Left hindlimb (tissue), 1 donor: ENCODE measurements around the gene EFCAB8.

ENCODE experiments used
- DNase-seq: peaks from one replicate; pipeline ENCODE4 v3.0.0-alpha.2; 2018

The EFCAB8 gene, protein sequence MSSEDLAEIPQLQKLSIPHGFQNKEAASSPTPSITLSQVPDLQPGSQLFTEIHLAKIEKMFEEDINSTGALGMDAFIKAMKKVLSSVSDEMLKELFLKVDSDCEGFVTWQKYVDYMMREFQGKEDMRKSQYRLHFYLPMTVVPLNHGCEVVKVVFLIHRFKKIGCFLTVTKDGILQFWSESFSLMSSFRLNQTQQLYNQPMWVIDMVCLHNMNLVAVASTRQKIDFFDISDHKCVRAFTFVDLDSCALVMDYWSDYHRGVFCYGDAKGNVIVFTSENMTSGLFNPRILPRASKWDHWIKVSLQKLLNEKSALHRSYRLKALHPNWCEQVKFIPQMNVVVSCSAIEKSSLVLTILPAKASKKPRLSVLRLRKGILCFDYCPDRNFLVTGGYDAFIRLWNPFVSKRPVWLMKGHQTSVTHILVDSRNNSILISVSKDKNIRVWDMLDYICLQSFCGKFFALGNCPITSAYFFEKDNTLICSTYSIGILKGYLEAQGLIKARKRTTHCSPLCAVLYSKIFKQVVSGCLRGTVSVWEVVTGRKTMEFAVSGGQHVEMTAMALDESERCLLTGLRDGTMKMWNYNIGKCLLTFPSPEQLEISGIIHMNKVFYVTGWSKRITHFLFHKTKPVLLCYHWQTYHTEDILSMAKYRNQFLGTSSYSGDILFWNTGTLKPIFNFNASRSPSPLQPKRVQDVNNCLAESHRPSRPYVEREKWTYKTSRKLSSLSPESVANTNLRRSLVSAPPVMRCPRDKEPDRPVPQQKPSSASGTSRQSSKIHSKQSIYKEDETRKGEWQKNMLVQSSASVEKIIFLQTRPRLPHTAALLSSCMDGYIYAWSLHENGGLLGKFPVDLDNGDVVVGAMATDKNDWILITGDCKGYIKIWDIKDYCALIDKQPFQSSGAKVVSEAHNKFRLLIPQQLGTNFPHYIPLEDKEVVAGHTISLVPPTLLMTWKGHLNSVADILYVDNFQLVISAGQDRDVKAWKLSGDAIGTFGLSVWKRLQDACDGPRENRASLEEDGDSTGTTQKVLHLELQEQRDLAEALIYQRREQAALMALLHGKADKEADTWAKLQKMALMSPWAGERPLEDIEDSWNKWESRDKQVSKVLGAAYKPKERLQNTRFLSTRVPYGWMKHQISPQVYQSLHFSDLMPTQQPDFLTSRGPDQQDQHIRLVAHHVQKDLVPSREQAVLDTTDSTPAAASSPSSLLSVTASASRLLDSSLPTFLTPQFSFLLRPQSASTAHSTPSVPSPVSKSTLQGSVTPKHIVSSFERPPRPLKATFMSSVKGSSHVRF

DNA sequence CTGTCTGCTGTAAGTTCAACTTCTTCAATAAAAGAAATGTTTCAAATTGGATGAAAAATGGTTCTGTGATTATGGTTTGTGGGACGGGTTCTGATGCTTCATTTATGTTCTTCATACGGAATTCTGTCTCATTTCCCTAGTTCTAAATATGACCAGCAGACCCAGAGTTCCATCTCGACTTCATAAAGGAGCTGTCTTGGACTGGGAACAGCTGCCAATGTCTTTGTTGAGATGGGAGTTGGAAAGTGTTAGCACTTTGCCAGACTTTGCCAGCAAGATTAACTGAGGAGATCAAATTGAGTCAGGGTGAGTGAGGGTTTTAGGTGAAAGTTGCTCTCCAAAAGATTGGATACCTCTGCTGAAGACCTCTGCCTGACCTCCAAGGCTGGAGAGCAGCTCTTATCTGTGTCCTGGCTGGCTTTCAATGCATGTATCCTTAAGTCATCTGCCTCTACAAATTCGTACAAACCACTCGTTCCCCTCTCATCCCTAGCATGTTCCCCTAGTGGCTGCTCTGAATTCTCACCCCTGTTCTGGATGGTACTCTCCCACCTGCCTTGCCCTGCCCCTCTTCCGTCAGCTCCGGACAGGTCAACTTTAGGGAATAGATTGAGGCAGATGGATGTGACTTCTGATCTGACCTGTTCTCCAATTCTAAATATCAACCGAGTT lies at the start of gene EFCAB8:
EFCAB8 (plus strand) TSS at position 223 of the 672 bp plus-strand sequence. CDS start 4,870 bp downstream, outside the sequence.
- DNase-seq, result no peak

DNA sequence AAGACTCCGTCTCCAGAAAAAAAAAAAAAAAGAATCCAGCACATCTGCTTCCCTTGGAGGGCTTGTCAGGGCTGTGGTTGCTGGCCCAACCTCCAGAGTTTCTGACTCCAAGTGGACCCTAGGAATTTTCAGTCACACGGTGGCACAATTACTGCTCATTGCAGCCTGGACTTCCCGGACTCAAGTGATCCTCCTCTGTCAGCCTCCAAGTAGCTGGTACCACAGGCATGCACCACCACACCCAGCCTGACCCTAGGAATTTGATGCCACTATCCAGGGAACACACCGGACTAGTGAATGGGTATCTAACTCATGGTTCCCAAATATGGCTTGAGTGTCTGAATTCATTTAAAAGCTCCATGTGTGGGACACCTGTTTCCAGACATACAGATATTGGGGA lies 48.8 kb upstream of the EFCAB8 start:
- no peak for DNase-seq

DNA sequence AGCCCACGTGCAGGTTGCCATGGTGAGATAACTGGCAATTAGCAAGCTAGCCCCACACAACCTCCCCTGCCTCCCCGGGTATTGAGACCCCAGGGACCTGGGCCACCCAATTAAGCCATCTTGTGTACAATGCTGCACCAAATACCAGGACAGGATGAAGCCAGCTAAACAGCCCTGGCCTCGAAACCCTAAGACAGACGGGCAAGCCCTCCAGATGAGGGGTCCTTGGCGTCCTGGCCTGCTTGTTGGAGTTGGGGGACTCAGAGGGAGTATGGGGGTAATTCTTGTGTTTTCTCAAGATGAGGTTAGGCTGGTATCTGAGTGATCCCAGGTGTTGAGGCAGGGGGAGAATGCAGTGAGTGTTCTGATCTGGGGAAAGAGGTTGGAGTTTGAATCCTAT lies 47.8 kb upstream of the EFCAB8 start:
- DNase-seq, result no peak

DNA sequence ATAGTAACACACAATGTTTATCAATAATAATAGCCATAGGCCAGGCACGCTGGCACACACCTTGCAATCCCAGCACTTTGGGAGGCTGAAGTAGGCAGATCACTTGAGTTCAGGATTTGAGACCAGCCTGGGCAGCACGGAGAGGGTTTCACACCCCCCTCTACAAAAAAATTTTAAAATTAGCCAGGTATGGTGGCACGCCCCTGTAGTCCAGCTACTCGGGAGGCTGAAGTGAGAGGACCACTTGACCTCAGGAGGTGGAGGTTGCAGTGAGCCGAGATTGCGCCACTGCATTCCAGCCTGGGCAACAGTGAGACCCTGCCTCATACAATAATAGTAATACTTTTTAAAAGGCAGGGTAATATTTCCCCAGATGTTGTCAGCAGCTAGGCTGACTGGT lies 46.8 kb upstream of the EFCAB8 start:
- no peak for DNase-seq

DNA sequence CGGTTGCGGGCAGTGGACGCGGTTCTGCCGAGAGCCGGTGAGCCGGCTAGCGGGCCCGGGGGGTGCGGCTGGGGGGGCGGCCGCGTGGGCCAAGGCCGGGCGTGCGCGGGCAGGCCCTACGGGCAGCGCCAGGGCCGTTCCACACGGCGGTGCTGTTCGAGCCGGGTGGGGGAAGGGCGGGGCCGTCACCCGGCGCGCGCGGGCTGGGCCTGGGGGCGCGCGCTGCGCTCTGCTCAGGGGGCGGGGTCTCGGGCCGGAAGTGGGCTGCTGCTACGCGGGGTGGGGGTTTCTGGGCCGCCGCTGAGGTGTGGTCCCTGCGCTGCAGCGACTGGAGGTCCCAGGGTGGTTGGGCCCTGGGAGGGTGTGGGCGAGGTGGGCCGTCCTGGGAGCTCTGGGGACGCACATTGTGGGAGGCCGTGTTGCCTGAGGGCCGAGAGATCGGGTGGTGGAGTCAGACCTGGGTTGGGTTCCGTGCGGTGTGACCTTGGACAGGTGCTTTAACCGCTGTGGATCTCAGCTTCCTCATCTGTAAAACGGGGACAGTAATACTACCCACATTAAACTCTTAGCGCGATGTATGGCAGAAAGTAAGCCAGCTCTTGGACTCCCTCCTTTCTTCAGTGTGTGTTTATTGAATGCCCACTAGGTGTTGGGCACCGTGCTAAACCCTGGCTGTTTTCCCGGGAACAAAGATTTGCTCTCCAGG lies 38.6 kb upstream of the EFCAB8 start:
- no peak for DNase-seq

DNA sequence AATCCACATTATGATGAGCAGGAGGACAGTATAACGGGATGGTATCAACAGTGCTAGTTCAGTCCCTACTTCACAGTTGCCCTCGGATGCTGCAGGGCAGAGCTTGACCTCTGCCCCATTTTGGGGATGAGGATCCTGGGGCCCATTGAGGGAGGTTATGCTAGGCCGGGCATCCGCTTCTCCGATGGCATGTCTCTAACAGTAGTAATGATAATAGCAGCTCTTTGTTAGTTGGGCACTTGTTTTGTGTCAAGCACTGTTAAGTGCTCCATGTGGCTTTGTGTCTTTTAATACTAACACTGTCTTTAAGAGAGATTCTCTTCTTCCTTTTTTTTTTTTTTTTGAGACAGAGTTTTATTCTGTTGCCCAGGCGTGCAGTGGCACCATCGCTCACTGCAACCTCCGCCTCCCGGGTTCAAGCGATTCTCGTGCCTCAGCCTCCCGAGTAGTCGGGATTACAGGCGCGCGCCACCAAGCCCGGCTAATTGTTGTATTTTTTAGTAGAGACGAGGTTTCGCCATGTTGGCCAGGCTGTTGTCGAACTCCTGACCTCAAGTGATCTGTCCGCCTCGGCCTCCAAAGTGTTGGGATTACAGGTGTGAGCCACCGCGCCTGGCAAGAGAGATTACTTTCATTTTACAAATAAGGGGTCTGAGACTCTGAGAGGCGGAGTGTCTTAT lies 37.9 kb upstream of the EFCAB8 start:
- no peak for DNase-seq

DNA sequence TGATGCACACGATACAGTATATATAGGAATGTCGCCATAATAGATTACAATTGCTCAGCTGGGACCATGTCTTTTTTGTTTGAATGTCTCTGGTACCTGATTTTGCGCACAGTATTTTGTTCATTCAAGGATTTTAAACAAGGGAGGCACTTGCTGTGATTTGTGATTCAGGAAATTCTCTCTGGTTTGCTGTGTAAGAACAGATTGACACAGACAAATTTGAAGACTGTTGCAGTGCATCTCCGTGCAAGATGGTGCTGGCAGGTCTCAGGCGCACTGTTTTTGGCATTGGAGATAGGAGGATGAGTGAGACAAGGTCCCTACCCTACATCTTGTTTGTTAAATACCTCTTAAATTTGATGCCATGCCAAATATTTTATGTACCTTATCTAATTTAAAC lies 36.5 kb upstream of the EFCAB8 start:
- no peak for DNase-seq

DNA sequence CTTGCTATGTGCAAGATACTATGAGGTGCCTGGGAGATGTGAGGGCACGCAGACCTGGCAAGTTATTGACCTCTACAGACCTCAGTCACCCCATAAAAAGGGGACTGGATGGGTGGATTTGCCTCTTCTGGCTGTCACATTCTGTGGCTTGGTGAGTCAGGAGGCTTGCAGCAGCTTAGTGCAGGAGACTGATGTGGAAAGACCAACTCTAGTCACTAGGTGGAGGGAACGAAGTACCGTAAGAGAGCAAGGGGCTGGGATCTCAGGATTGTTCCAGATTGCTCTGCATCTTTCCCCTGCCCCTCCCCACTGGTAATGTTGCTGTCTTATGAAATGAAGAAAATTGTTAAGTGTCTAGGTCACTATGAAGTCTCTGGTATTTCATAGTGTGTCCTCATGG lies 35.6 kb upstream of the EFCAB8 start:
- DNase-seq, result no peak

DNA sequence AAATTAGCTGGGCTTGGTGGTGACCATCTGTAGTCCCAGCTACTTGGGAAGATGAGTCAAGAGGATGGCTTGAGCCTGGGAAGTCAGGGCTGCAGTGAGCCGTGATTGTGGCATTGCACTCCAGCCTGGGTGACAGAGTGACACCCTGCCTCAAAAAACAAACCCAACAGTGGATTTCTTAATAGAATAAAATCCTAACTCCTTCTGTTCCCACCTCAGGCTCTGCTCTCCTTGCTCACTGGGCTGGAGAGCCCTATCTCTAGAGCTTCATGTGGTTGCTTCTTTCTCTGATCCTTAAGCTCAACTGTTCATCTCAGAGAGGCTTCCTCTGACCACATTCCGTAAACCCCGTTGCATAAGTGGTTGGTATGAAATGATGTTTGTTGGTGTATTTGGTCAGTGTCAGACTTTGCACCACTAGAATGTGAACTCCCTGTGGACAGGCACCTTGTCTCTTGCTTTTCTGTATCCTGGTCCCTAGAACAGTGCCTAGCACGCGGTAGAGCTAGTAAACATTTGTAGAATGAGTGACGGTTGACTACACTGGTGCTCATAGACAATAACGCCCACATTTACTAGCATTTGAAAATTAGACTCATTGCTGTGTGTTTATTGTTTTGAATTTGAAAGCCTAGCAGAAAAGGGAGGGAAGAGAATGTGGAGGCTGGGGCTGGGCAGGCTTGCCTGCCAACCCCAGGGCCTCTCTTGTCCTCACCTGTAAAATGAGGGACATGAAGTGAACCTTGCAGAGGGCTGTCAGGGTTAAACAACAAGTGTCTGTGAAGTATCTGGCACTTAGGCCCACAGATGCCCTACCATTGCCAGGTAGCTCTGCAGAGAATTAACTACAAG lies 34.8 kb upstream of the EFCAB8 start:
- DNase-seq, result no peak

DNA sequence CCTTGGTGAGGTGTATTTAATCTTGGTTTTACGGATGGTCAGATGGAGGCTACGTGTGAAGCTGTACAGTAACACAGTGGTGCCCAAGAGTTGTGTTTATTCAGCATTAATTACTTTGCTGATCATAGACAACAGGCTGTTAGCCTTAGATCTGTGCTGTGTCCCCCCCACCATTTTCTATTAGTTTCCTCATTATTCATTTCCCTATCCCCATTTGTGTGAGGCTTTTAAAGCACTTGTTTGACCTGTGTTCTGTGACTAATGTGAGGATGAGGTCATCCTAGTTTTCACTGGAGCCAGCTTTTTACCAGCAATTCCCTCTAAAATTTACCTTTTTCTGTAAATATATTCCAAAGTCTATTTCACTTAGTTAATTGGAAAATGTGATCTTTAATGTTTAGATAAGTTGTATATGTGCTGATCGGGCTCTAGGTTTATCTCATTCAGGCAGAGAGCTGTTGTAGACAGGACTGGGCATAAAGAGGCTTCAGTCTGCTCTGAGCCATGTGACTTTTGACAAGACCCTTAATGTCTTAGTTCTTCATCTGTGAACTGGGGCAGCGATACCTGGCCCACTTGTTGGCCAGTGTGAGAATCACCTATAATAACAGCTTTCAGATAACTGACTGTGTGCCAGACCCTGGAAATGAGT lies 30.6 kb upstream of the EFCAB8 start:
- DNase-seq, result no peak

DNA sequence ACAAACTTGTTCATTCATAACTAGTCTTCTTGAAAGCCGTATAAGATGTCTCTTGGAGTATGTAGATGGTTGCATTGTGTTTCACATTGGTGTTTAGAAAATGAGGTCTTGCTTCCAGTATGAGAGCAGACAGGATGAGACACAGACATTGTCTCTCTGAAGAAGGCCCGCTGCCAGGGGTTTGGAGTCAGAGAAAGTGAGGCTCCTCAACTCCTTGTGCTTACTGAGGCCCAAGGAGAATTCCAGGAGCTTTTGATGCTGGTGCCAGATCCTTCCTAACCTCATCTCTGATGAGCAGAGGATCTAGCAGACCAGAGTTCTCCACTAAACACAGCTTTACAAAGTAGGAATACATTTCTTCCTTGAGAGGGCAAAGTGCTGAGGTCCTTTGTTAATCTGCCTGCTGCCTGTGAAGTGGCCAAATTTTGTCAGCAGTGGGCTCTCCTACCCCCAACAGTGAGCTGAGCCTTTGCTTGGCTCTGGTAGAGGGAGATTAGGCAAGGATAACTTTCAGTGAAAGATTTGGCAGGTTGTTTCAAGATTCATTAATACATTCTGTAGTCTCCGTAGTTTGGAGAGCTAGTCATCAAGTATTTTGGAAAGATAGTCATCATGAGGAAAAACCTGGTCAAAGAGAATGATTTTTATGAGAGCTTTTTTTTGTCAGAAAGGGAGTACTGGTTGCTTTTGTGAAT lies 29.3 kb upstream of the EFCAB8 start:
- no peak for DNase-seq

DNA sequence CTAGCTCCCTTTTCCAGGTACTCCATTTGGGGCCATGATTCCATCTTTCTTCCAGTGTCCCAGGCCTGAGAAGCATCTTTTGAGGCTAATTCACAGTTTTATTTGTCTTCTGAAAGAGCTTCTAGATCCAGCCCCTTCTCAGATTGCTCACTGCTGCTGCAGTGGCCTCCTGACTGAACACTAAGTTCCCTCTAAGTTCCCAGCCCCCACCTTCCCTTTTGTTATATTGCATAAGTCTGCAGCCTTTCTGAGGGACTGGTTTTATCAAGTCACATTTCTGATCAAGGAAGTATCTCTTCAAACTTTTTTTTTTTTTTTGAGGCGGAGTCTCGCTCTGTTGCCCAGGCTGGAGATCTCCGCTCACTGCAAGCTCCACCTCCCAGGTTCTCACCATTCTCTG lies 28.3 kb upstream of the EFCAB8 start:
- DNase-seq, result no peak

DNA sequence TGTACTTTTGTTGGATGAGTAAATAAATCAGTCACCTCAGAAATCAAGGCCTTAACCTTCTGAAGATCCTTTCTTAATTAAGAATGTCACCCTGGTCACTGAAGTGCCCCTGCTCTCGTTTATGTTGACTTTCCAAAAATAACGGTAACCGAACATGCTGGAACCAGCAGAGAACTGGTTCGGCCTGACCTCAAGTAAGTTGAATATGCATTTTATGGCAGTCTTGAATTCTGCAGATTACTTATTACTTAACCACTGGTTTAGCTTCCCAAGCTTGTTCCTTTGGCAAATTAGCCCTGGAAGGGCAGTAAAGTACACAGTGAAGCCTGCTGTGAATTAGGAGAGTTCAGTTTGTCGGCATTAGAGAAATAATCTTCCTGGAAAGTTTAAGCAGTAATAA lies 26.7 kb upstream of the EFCAB8 start:
- no peak for DNase-seq

DNA sequence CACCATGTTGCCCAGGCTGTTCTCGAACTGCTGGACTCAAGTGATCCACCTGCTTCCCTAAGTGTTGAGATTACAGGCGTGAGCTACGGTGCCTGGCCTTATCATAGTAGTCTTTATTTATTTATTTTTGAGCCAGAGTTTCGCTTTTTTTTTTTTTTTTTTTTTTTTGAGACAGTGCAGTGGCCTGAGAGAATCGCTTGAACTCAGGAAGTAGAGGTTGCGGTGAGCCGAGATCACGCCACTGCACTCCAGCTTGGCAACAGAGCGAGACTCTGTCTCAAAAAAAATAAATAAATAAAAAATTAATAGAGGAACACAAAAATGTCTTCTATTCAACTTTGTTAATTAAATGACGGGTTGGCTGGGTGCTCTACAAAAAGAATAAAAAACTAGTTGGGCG lies 26.1 kb upstream of the EFCAB8 start:
- DNase-seq, result no peak

DNA sequence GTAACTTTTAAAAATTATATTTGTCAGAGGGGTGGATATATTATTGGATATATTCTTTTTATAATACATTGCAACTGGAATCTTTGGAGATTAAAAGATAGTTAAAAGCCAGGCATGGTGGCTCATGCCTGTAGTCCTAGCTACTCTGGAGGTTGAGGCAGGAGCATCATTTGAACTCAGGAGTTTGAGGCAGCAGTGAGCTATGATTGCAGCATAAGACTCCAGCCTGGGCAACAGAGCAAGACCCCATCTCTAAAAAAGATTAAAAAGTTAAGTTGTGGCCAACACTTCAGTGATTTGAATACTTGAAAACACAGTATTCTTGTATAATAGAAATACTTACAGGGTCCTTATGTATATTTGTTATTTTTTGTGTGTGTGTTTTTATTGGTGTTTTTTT lies 23.8 kb upstream of the EFCAB8 start:
- no peak for DNase-seq

DNA sequence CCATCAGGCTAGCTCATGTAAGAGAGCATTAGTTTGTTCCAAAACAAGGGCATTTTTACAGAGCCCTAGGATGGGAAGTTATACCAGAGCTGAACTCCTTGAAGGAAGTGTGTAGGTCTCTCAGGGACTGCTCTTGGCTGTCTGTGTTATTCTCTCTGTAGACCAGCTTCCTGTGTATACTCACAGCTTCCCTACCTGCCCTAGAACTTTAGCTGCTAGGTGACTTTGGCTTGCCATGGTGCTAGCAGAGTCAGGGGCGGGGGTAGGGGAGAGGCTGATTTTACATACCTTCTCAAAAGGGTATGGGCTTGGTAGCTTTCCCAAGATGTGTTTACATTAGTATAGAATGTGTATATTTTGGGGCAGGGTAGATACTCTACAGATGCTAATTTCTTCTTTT lies 21.6 kb upstream of the EFCAB8 start:
- no peak for DNase-seq

DNA sequence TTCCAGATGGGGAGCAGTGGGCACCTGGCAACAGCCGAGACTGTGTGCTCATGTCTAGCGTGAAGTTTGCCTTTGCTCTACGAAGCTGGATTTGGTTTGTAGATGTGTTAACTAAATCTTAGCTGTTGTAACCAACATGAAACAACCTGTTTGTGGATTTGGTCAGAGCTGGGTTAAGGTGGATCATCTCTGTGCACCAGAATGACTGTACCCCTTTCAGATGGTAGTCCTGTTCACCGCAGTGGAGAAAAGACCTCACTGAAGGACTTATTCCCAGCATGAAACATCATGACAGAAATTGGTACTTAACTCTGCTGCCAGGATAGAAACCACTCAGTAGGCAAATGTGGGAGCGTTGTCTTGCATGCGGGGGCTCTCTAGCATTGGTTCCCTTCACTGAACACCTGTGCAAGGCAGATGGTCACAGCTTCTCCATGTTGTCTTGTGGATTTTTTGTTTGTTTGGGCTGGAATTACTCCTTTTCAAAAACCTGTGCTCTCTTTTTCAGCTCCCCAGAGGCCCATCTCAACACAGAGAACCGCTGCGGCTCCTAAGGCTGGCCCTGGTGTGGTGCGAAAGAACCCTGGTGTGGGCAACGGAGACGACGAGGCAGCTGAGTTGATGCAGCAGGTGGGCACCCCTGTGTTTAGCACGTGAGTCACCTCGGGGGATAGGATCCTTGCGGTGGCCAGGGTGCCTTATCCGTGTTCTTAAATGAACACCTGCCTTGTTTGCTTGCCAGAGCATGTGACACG lies 19.3 kb upstream of the EFCAB8 start:
- no peak for DNase-seq

DNA sequence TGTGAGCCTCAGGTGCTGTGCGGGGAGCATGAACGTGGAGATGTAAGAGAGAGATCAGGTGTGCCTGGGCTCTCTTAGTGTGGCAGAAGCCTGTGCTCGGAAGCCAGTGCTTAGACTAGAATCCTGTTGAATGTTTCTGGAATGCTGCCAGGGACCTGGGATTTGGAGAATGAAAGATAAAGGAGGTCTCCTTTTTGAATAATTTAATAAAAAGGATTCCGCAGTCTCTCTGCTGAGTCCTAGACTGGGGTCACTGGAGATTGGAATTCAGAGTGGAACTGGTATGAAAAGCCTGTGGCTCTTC lies 18.8 kb upstream of the EFCAB8 start:
- DNase-seq, result no peak

DNA sequence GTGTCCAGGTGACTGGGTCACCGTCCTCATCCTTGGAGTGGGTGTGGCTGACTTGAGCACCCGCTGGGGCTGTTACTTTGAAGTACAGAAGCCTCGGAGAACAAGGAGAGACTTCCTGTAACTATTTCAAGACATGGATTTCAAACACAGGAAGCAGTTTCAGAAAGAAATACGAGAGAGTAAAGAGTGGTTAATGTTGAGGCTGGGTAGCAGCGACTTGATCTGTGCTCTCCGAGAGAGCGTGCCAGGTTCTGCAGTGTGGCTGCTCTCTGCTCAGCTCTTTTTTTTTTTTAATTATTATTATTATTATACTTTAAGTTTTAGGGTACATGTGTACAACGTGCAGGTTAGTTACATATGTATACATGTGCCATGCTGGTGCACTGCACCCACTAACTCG lies 17.5 kb upstream of the EFCAB8 start:
- no peak for DNase-seq
